COLO829 (cell line): ENCODE results near the gene TRERF1.

Source experiments
- DNase-seq: peaks from one replicate; pipeline ENCODE4 v3.0.0; 2012; ENCODE audit warnings: low spot score

TRERF1 gene

GRCh38 chr6:42426191-42426590 lies 25.5 kb downstream of the TRERF1 start:
- DNase-seq = no peak

- no peak for DNase-seq
Measured at GRCh38 chr6:42424906-42425474, 26.7 kb downstream of the TRERF1 start.

DNA sequence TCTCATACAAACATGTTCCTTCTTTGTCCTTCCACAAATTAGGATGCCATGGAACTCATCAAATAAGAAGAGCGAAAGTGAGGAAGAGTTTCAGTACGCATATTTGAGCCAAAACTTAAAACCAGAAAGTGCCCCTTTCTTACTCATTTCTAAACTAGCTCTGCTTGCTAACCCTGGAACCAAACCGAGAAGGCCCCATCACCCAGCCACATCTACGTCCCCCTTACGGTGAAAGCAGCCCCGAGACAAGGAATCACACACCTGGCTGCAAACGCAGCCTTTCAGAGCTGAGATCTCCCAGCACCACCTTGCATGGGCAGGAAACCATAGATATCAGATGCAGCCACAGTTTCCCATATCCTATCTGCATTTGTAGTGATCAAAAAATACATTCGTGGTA lies 28.5 kb downstream of the TRERF1 start:
- DNase-seq = no peak

DNA sequence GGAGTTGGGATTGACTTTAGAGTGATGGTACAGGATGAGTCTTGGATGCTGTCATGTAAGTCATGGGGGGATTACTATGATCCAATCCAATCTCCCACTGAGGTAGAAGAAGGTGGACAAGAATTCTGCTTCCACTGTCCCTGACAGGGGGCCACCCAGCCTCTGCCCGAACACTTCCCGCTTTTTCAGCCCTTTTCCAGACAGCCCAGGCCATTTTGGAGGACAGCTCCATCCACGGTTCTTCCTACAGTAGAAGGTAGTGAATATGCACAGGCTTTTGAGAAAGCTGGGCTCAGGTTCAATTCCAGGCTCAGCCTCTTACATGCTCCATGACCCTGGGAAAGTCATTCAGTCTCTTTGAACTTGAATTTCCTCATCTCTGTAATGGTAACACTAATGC lies 31.0 kb downstream of the TRERF1 start:
- DNase-seq = no peak

- DNase-seq = no peak
Measured at GRCh38 chr6:42419490-42420280, 32.0 kb downstream of the TRERF1 start.

DNA sequence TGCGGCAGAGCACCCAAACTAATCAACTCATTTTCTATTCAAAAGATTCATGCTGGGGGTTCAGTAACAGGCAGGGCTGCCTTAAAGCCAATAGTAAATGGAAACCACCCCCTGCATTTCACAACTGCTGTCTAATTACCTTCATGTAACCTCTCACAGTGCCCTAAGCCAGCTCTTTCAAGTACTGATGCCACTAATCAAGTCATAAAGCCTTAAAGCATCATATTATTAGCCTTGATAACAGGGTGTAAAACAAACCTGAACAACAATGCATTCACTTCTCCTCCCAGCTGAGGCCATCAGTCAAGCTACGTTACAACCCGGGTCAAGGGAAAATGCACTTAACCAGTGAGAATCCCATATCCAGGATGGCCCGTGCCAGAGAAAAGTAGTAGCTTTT lies 33.0 kb downstream of the TRERF1 start:
- no peak for DNase-seq

- no peak for DNase-seq
Measured at GRCh38 chr6:42417641-42418112, 34.0 kb downstream of the TRERF1 start.

GRCh38 chr6:42411406-42411805 lies 40.3 kb downstream of the TRERF1 start:
- no peak for DNase-seq

- no peak for DNase-seq
Measured at GRCh38 chr6:42410861-42411260, 40.9 kb downstream of the TRERF1 start.

- DNase-seq = no peak
Measured at GRCh38 chr6:42409581-42409980, 42.1 kb downstream of the TRERF1 start.

- no peak for DNase-seq
Measured at GRCh38 chr6:42407379-42407778, 44.3 kb downstream of the TRERF1 start.

- DNase-seq = no peak
Measured at GRCh38 chr6:42406306-42407280, 45.1 kb downstream of the TRERF1 start.

DNA sequence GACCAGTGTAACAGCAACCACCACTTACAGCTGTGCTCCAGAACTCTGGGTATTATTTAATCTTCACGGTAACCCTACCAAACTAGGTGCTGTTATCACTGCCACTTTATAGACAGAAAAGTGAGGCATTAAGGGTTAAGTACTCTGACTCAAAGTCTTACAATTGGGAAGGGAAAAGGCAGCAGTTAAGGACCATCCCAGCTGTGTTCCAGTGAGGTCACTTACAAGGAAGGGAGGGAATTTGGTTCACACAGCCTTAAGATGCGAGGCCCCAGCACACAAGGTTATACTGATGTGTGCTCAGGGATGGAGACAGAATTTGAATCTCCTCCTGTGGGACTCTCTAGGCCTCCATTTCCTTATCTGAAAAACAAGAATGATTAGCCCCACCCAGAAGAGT lies 46.7 kb downstream of the TRERF1 start:
- DNase-seq = no peak

DNA sequence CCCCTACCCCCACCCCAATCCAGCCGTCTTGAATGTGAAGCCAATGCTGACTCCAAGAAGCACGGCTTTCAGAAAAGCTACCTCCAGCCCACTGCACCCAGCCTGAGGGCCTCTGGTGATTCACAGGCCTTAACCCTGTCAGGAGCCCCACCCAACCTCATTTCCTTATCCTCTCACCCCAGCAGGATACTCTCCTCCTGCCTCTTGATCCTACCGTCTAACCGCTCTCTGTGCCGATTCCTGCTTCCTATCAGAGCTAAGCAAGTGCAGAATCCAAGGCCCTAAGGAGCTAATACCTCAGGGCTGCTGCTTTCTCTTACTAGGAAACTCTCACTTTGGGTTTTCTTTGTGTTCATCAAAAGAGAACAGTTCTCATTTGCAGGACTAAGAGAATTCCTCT lies 47.2 kb downstream of the TRERF1 start:
- no peak for DNase-seq

GRCh38 chr6:42403831-42404230 lies 47.9 kb downstream of the TRERF1 start:
- DNase-seq = no peak

DNA sequence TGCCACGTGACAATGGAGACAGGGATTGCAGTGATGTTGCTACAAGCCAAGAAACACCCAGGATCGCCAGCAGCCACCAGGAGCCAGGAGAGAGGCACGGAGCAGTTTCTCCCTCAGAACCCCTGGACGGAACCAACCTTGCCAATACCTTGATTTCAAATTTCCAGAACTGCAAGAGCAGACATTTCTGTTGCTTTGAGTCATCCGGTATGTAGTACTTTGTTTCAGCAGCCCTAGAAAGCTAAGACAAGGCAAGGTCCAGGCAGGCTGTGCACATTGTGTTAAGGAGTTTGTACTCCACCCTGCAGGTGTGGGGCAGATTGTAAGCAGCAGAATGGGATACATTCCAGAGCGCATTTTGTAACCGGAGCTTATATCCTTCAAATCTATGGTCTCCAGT lies 48.3 kb downstream of the TRERF1 start:
- DNase-seq = no peak

DNA sequence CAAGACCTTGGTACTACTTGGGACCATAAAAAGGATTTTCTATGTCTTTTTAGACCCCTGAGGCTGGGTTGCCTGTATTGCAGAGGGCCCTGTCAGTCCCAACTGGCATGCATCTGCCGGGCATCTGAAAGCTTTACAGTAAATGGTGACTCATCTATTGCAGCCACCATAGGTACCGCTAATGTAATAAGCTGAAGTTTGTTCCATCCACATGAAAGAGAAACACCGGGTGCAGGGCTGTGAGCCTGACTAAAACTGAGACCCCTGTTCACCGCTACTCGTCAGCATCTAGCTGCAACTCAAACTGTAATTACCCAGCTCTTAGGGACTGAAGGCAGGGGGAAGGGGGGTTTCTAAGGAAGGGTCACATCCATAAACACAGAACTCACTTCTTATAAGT lies 49.5 kb downstream of the TRERF1 start:
- DNase-seq = no peak

DNA sequence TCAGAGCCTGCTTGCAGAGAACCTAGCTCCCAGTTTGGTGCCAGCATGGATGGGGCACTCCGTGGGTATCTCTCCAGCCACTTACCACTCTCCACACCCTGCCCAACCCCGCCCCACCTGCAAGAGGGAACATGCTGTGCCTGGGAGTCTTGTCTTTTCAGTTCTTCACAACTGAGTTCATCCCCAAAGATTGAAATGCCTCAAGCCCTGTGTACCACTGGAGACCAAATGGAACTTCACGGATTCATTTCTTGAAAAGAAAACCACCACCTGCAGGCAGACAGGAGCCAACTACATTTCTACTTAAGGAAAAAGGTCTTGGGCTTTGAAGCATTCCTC lies 50.1 kb downstream of the TRERF1 start:
- no peak for DNase-seq

- DNase-seq = no peak
Measured at GRCh38 chr6:42400886-42401612, 50.7 kb downstream of the TRERF1 start.

GRCh38 chr6:42400061-42400760 lies 51.5 kb downstream of the TRERF1 start:
- no peak for DNase-seq

DNA sequence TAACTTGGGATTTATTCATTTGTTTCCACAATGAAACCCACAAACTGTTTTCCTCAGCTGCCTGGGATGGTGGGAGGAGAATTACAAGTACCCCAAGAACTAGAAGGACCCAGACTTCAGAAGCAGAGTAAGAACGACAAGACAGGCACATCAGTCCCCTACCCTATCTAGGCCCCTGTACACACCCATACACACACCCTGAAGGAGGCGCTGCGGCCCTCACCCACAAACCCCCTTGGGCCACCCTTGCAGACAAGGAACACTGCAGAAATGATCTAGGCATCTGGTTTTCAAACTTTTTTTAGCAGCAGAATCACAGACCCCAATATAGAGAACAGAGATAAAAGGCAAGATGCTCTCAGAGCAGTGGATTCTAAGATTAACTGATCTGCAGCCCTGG lies 55.0 kb downstream of the TRERF1 start:
- DNase-seq = no peak
